ENCODE measurements around the gene TRIM71.

DNA sequence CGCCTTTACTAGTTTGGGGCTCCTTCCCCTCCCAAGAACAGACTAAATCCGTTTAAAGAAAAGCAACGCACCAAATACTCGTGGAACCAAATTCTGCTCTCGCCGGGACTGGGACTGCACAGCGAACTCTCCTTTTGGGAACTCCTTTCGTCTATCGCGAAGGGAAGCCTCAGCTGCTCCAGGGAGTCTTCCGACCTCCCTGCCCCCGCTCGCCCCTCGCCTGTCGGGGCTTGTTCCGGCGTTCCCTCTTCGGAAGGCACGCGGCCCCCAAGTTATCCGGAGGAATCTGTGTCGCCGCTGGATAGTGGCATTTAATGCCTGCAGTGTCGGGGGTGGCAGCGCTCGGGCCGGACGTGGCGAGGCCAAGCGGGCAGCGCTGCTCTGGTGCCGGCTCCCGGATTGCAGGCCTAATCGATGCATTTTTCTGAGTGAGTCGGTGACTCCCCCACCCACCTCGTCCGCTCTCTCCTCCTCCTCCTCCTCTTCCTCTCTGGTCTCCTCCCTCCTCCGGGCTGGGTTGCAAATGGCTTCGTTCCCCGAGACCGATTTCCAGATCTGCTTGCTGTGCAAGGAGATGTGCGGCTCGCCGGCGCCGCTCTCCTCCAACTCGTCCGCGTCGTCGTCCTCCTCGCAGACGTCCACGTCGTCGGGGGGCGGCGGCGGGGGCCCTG, at the start of gene TRIM71:
- TF ChIP-seq, protein P1, sequence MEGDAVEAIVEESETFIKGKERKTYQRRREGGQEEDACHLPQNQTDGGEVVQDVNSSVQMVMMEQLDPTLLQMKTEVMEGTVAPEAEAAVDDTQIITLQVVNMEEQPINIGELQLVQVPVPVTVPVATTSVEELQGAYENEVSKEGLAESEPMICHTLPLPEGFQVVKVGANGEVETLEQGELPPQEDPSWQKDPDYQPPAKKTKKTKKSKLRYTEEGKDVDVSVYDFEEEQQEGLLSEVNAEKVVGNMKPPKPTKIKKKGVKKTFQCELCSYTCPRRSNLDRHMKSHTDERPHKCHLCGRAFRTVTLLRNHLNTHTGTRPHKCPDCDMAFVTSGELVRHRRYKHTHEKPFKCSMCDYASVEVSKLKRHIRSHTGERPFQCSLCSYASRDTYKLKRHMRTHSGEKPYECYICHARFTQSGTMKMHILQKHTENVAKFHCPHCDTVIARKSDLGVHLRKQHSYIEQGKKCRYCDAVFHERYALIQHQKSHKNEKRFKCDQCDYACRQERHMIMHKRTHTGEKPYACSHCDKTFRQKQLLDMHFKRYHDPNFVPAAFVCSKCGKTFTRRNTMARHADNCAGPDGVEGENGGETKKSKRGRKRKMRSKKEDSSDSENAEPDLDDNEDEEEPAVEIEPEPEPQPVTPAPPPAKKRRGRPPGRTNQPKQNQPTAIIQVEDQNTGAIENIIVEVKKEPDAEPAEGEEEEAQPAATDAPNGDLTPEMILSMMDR (IDR thresholded peaks at IDR 0.05; ENCODE audit: borderline replicate concordance, extremely low read depth, low read length, poor library complexity, severe bottlenecking) = no peak
- TF ChIP-seq EZH2 (IDR thresholded peaks at IDR 0.05; ENCODE audit: borderline replicate concordance, low read depth, low read length, severe bottlenecking) = no peak

Measured in DND-41 (cell line).